TTC549 (cell line): ENCODE data around the gene PKD1L1.

ENCODE experiments used
- FAIRE-seq: peaks from 2 replicates; lab custom pipeline; 2012; peaks lifted over from hg19 to GRCh38; lab: Jason Lieb, UNC

PKD1L1 gene

DNA sequence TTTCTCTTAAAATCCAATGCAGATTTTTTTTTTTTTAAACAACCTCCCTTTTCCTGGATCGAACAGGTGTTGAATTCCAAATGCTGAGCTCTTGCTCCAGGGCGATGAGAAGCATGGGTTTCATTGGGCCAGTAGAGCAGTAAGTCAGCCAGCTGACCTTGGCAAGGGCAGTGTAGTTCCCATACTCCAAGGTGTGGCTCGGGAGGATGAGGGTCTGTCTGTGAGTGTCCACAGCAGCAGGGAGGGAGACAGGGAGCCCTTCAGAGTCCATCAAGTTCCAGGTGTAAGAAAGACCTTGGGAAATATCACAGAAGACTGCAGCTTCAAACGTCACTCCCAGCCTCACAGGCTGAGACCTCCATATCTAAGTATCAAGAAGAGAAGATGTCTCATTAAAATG lies 50.4 kb downstream of the PKD1L1 start:
- FAIRE-seq = no peak

DNA sequence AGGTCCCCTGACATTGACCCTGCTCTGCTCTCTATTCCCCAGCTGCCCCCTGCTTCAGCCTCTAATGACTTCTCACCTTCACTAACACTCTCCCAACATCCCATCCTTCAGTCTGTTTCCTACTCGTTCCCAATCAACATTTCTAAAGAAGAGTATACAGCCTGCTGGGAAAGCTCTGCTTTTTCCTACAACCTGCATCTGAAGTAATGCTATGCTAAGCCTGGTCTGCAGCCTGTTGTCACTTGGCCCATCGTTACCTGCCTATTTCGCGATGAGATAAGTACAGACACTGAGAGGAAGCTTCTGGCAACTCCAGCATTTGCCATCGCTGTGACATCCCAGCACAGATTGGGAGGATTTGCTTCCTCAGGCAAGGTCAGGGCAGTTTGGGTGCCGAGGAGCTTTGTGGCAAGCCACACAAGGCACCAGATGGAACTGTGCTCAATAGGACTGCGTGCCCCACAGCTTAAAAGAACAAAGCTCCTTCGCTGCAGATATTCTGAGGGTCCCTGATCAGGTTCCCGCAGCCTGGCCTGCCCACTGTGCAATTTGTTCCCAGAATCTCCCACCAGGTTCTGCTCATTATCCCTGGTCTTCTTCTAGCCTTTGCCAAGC lies 51.4 kb downstream of the PKD1L1 start:
- no peak for FAIRE-seq

DNA sequence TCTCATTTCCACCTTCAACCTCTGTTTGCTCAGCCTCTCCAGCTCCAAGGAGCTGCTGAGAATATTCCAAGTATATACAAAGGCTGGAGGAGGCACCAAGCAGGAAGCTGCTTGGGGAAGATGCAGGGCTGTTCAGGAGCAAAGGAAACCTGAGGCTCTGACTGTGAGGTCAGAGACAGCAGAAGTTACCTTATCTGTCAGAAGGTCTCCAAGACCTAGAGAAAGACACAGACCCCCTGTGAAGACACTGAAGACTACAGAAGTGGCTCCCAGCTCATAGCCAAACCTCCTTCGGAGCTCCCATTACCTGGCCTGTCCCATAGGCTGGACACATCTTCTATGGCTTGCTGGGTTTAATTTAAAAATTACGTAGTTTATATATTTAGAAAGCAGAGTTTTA lies 53.2 kb downstream of the PKD1L1 start:
- FAIRE-seq = no peak

DNA sequence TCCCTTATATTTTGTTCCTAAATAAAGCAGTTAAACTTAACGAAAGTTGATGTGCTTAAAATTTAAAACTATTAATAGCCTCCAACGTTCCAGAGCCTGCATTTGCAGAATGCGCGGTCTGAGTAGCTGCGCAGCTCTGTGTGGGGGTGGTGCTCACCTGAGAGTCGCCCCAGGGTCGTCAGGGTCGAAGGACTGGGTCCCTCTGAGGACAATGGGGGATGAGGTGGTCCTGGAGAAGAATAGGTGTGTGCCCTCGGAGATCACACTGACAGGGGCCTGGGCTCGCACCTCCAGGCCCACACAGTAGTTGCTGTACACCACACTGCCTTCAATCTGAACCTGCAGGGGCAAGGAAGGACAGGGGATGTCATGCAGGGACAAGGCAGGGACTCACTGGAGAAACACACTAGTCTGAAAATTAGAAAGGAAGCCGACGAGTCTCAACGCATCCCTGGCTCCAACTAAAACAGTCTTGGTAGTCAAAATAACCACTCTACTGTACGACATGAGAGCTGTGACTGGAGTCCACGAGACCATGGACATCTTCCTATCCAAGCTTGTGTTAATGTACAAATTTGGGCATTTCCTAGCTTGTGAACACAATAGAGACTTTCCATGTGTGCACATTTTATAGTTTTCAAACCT lies 54.4 kb downstream of the PKD1L1 start:
- no peak for FAIRE-seq

DNA sequence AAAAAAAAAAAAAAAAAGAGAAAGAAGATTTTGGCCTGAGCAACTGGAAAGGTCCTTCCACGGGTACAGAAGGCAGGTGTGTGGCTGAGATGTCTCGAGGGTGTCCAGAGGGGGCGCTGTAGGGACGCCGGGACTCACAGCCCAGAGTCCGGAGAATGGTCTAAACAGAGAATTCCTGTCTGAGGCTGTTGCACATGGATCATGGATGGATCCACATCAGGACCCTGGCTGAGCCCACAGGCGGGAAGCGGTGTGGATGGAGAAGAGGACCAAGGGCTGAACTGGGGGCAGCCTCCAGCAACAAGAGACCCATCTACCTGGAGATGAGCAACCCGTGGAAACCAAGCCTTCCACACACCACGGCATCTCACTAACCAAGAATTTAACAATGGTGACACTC lies 55.0 kb downstream of the PKD1L1 start:
- no peak for FAIRE-seq

DNA sequence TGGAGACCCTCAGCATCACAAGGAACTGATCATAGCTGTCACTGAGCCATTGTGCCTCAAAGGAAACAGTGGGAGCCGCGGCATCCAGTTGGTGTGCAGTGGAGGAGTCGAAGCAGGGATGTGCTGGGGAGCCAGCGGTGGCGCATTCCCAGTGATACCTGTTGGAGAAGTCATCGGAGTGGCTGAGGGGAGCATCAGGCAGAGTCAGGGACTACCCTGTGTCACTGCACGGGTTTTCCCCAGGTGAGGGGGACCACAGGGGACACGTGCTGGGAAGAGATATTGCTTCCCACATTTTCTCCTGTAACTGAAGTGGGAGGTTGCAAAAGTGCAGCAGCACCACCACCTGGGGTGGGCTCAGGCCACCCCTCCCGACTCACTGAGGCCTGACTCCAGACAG lies 57.7 kb downstream of the PKD1L1 start:
- FAIRE-seq = no peak

DNA sequence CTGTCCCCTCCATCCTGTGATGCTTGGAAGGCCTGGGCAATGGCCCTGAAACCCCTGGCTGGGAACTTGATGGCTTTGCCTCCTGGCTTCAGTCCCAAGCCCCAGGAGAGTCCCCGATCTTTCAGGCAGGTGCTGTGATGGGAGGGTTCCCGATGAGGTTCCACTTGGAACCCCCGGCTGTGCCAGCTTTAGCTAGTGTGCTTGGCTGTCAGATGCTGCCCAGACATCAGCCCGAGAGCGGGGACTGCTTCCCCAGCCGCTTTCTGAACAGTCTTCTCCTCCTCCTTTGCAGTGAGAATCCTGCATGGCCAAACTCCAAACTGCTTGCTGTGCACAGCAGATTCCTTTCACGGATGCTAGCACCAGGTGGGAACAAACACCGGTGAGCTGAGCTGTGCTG lies 58.1 kb downstream of the PKD1L1 start:
- FAIRE-seq = no peak

DNA sequence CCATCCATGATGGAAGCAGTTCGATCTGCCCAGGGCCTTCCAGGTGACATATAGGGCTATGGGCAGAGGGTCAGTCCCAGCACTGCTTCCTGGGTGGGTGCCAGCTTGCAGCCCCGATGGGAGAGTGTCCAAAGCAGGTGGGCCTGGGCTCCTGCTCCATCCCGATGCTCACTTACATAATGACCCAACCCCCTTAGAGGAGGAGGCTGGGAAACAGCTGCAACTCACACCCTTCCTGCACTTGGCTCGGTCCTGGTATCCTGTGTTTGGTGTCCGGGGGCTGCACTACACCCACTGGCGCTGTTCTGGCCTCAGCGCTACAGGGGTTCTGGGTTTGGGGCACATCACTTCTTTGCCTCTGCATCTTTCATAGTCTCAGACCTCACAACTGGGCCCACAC lies 58.5 kb downstream of the PKD1L1 start:
- no peak for FAIRE-seq

DNA sequence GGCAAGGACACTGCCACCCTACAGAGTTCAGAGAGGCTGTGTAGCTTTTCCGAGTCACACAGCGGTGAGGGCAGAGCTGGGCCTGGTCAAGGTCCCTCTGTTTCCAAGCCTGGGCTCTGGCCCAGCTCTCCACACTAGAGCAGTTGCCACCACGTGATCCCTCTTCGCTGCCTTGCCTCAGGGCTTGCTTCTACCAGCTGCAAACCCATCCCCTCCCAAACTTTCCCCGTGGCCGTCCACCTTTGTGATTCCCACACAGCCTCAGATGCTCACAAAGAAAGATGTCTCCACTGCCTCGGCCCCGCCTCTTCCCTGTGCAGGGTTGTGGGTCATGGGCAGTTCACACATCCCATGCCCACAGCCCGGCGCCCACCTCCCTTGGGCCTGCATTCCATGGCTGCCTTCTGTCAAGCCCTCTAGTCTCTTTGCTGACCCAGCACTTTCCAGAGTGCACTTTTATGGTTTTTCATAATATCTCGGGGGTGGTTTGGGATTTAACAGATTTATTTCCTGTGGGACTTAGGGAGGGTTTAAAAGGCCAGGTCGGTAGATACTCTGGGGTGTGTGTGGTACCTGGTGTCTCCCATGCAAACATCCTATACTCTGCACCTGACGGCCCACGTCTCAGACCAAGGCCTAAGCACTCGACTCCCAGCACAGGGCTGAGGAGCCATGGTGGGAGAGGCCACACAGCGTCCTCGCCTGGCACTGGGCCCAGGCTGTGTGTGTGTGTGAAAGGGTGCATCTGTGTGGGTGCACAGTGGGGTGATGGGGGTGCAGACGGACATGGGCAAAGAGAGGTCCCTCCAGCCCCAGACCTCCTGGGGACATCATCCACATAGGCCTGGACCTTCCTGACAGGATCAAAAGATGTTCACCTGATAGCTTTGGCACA lies 59.6 kb downstream of the PKD1L1 start:
- no peak for FAIRE-seq

DNA sequence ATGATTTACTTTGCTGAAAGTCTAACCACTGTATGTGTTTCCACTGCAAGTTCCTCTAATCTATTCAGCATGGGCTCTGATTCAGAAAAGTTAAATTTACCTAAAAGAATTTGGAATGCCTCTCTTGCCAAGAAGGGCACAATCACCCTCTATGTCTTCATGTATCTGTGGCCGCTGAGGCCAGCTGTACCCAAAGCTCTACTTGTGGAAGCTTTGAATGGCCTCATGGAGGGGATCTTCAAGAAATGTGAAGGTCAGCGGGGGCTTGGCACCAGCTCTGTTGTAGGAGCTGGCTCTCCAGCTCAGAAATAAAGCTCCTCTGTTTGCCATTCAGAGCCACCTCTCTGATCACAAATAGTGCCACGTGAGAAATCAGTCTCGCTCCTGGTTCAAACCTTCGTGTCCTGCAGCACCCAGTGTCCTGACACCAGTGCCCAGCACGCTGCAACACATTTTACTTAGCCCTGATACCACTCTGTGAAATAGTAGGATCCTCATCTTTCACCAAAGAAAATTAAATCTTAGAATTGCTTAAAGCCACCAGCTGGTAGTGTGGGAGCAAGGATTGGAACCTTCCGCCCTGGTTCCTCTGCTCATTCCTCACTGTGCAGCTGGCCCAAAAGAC lies 61.1 kb downstream of the PKD1L1 start:
- no peak for FAIRE-seq

DNA sequence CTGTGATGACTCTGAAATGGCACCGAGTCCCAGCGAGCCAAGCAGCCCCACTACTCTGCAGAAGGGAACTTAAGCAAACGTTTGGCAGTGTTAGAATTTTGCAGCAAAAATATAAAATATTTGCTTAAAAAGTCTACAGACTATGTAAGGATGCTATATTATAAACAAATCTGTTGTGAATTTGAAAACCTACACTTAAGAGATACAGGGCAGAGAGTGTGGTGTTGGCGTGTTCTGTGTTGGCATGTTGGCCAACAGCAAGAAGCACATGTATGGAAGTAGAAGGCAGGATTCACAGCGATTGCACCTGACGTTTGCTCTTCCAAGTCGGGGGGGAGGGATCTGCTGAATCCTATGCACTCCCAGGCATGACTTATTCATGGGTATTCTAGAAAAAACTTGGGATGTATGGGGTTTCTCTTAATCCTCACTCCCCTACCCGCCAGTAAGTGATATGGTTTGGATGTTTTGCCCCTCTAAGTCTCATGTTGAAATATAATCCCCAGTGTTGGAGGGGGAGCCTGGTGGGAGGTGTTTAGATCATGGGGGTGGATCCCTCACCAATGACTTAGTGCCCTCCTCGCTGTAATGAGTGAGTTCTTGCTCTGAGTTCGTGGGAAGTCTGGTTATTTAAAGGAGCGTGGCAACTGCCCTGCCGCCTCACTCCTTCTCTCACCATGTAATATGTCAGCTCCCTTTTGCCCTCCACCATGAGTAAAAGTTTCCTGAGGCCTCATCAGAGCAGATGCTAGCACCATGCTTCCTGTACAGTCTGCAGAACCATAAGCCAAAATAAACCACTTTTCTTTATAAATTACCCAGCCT lies 62.1 kb downstream of the PKD1L1 start:
- no peak for FAIRE-seq

DNA sequence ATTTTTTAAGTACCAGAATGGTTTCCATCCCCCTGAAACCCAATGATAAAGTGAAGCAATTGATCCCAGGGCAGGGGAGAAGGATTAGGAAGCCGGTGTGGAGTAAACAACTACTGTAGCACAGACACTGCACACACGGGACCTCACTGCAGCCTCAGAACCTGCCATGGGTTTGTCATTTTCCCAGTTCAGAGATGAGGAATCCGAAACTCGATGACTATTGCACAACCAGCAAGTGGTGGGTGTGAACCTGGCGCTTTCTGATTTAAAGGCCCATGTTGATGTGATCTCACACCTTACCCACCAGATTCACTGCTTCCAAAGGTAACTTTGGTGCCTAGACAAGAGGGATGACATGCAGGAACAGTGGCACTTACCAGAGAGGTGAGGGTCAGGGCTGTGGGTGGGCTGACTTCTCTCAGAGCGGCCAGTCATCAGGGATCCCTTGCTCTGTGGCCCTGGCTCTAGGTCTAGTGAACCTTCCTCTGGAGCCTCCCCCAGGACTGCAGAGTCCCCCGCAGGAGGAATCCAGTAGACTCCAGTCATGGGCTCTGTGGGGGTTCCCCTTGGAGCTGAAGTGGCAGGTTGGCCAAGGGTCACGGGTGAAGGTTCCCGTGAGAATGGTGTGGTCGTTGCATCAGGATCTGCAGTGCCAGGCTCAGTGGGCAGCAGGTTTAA lies 62.8 kb downstream of the PKD1L1 start:
- FAIRE-seq = no peak

DNA sequence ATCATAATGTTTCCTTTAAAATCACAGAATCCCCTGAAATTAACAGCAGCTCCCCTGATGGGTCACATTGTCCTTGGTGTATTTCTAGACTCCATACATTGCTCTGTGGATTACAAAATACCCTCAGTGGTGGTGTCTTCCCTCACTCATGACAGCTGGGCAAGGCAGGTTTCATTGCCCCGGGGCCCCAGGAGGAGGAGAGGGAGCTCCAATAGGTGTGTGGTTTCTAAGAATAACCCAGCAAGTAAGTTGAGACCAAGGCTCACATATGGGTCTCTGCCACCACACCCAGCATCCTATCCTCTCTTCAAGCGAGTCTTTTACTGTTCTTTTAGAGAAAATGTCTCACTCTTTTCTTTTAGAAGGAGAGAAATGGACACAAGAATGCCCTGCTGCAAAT lies 63.6 kb downstream of the PKD1L1 start:
- no peak for FAIRE-seq

DNA sequence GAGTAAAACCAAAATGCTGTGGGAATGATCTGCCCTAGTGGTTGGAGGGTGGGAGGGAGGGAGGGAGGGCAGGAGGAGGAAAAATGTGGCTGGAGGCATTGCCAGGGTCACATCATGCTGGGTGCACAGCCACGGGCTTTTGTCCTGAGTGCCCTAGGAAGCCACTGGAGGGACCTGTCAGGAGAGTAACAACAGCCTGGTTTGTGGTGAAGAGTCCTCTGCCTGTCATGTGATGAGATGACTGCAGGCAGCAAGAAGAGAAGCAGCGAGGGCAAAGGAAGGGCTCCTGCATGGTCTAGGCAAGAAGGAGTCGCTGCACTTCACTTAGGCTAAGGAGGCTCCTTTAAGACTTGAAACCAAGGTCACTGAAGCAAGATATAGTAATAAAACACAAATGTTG lies 65.6 kb downstream of the PKD1L1 start:
- no peak for FAIRE-seq

DNA sequence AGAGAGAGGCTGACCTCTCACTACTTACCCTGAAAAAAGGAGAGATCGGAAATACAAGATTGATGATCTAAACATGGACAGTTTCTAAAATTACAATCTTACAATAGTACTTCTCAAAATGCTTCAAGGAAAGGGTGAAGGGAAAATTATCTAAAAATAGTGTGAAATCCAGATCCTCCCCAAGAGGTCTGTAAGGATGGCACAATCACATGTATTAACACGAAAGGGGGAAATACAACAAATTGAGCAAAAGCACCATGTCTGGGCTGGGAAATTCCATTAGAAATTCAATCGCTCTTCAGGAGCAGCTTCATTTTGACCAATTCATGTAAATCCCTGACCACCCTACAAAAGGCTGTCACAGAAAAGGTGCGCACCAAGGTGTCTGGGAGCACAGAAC lies 67.0 kb downstream of the PKD1L1 start:
- FAIRE-seq = no peak

DNA sequence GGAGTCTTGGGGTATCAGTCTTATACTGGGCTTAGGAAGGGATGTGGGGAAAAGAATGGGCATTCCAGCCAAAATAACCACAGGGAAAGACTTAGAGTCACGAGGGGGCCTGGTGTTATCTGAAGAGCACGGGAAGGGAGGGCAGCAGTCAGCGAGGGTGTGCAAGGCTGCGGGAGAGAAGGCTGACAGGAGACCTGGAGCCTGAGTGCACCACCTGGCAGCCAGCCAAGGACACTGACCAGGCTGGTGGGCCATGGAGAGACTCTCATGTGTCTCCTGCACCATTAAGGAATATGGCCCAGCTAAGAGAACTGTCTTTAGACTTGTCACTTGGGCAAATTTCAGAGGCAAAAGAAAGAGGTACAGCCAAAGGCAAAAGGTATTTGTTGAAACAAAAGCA lies 69.6 kb downstream of the PKD1L1 start:
- no peak for FAIRE-seq

DNA sequence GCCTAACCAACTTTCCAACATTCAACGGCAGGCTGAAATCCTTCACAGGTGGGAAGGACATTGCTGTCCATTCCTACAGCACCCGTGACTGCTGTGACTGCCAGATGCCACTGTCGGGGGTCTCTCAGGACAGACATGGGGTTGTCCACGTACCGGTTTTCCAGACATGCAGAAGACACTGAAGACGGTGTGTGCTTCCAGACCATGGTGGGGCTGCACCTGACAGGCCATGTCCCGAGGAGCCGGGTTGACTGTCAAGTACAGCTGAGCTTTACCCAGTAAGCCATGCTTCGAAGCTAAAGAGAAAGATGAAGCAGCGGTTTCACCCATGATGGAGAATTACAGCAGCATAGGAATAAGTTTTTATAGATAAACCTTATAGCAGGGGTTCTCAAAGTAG lies 70.9 kb downstream of the PKD1L1 start:
- no peak for FAIRE-seq

DNA sequence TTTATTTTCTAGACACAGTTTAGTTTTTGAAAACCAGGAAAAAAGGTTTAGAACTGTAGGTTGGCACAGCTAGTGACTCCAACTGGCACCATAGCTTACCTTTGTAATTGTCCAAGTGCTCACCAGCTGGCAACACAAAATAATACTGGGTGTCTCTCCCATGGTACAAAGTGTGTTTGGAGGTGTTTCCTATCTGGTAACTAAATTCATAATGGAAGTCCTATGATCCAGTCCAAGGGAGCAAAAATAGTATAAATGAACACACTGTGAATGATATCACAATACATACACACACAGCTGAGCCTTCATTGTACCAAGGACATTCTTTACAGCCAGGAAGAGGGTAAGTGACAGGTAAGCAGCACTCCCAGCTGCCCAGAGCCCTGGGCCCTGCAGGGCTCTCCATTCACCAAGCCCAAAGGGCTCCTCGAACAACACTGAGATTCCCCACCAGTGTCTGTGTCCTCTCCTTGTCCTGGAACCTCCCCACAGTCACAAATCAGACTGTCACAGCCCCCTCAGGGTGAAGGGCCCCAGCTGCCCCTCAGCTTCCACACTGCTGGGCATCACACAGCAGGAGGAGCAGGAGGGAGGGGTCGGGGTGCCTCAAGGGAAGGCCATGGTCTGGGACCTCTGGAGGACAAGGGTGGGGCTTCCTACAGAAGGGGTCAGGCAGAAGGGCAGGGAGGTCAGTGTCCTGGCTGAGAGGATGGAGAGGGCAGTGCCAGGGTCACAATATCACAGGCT lies 72.1 kb downstream of the PKD1L1 start:
- FAIRE-seq = no peak

DNA sequence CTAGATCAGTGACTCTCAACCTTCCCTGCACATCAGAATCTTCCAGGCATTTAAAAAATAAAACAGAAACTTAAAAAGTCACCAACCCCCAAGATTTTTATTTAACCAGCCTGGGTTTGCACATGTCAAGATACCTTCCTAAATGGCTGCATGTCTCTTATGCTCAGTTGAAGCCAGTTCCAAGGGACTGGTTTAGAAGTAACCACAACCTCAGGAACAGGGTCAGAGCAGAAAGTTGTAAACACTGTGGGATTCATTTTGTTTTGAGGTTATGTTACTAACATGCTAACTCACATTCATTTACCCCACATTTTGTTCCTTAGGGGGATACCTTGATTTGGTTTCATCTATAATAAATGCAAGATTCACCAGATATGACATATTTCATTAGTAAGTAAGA lies 72.9 kb downstream of the PKD1L1 start:
- FAIRE-seq = no peak

DNA sequence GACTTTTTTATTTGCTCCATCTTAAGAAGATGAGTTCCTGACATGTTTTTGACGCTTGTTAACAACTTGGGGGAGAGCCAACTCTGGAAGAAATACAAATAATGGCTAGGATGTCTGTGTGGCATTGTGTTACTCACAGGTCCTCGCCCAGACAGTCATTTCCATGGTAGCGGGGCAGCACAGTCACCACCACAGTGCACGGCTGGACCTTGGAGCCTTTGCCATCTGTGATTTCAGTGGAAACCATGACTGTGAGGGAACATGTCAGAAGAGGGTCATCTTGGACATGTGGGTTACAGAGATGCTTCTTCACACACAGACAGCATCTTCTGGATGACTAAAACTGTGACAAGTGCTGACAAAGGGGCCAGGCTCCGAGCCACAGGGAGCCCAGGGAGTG lies 74.5 kb downstream of the PKD1L1 start:
- FAIRE-seq = no peak

DNA sequence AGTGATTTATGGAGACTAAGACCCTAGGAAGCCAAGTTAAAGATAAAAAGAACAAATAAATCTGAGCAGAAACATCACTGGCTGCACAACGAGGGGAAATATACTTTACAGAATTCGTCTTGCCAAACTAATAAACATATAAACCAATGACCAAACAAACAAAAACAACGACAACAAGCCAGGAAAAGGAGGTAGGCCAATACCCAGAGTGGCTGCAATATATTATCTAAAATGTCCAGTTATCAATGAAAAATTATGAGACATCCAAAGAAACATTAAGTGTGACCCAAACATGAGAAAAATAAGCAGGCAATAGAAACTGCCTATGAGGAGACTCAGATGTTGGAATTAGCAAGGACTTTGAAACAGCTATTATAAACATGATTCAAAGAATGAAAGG lies 81.0 kb downstream of the PKD1L1 start:
- no peak for FAIRE-seq
